OCI-LY7 (cell line): ENCODE results near the gene TFB1M. TPM values are rescaled to one million over a fixed set of nuclear protein-coding genes. Genes with fewer than 3 reads are reported as not detected.

ENCODE experiments used
- BruUV-seq: library from RNA; stranded (reverse); fragments of 400-500 nt; replicated peaks from 2 replicates; lab custom pipeline; 2021; lab: Mats Ljungman, UMichigan
- CTCF ChIA-PET: fragments of 300-600 bp; sonication (Branson Sonifier 250); formaldehyde crosslinking; loops from one replicate; lab custom pipeline; 2022; ENCODE audit warnings: antibody characterized with exemption; ENCODE audit not compliant: unreplicated experiment; lab: Charles Lee
- POLR2A ChIA-PET: fragments of 300-600 bp; sonication (Branson Sonifier 250); formaldehyde crosslinking; loops from one replicate; lab custom pipeline; 2022; ENCODE audit warnings: antibody characterized with exemption; lab: Charles Lee
- DNase-seq: peaks from one replicate; pipeline ENCODE4 v3.0.0-alpha.2; 2015; ENCODE audit warnings: low spot score
- H2AFZ ChIP-seq: fragments of 200-600 bp; sonication (generic), shearing (Covaris generic); 2 replicates; pipeline ENCODE4 v1.6.1; 2014; ENCODE audit warnings: mild to moderate bottlenecking, antibody characterized with exemption, low read length, moderate library complexity
- H3K27ac ChIP-seq: fragments of 200-600 bp; sonication (generic); 2 replicates; pipeline ENCODE4 v1.5.1; 2014; ENCODE audit warnings: mixed run types, low read depth, mild to moderate bottlenecking, moderate library complexity, low read length, inconsistent platforms; ENCODE audit not compliant: poor library complexity, severe bottlenecking
- H3K36me3 ChIP-seq: fragments of 200-600 bp; sonication (generic); 2 replicates; pipeline ENCODE4 v1.6.1; 2014; ENCODE audit warnings: mild to moderate bottlenecking, antibody characterized with exemption, low read length, moderate library complexity, mixed read lengths; ENCODE audit not compliant: insufficient read depth
- H3K4me1 ChIP-seq: fragments of 200-600 bp; sonication (generic); 2 replicates; pipeline ENCODE4 v1.5.1; 2014; ENCODE audit warnings: mild to moderate bottlenecking, low read length; ENCODE audit not compliant: insufficient read depth, poor library complexity, severe bottlenecking
- H3K4me2 ChIP-seq: fragments of 200-600 bp; sonication (generic); 2 replicates; pipeline ENCODE4 v1.6.1; 2014; ENCODE audit warnings: mild to moderate bottlenecking, low read length
- H3K4me3 ChIP-seq: fragments of 200-600 bp; sonication (generic); 2 replicates; pipeline ENCODE4 v1.5.1; 2014; ENCODE audit warnings: mild to moderate bottlenecking, low read depth, low read length; ENCODE audit not compliant: poor library complexity, severe bottlenecking
- H3K79me2 ChIP-seq: fragments of 200-600 bp; sonication (generic); 2 replicates; pipeline ENCODE4 v1.6.1; 2016; ENCODE audit warnings: low read depth, mild to moderate bottlenecking, low read length, moderate library complexity, mixed read lengths; ENCODE audit not compliant: insufficient read depth
- H3K9me2 ChIP-seq: fragments of 200-600 bp; sonication (generic); 2 replicates; pipeline ENCODE4 v1.6.1; 2016; ENCODE audit warnings: mild to moderate bottlenecking, low read length, mixed read lengths; ENCODE audit not compliant: insufficient read depth
- H3K9me3 ChIP-seq: fragments of 200-600 bp; sonication (generic); 2 replicates; pipeline ENCODE4 v1.6.1; 2014; ENCODE audit warnings: mild to moderate bottlenecking, mixed run types, low read length, mixed read lengths
- H4K20me1 ChIP-seq: fragments of 200-600 bp; sonication (generic); 2 replicates; pipeline ENCODE4 v1.6.1; 2014; ENCODE audit warnings: mild to moderate bottlenecking, antibody characterized with exemption, low read length, moderate library complexity, mixed read lengths; ENCODE audit not compliant: insufficient read depth
- EZH2phosphoT487 ChIP-seq: fragments of 200-600 bp; sonication (generic); IDR thresholded peaks from 2 replicates; pipeline ENCODE4 v1.6.1; 2018; ENCODE audit warnings: low read depth, borderline replicate concordance, mild to moderate bottlenecking, mixed run types, antibody characterized with exemption, low read length, moderate library complexity, mixed read lengths
- intact Hi-C: fragments of 100-400 bp; cut with micrococcal nuclease; formaldehyde crosslinking; loops from one replicate; pipeline ENCODE4 v1.10.0; 2022; ENCODE audit not compliant: unreplicated experiment
- total RNA-seq, 2 experiments: library from RNA; depleted of rRNA in 1 of 2; stranded (reverse); fragments of >200 nt in 1 of 2; shearing (Covaris generic) in 1 of 2; gene quantifications; 2 replicates each; pipeline ENCODE4 v1.2.3, GENCODE V29; 2014 to 2022
- TF ChIP-seq, protein P1 (sequence below): fragments of 200-600 bp; sonication (generic); conservative IDR thresholded peaks from 2 replicates; pipeline ENCODE4 v1.5.1; 2014; ENCODE audit warnings: mild to moderate bottlenecking, antibody characterized with exemption, low read length, moderate library complexity, mixed read lengths

The TFB1M gene
- total RNA-seq, 2 experiments from 2014 or later: 34.8 to 62.8 TPM

DNA sequence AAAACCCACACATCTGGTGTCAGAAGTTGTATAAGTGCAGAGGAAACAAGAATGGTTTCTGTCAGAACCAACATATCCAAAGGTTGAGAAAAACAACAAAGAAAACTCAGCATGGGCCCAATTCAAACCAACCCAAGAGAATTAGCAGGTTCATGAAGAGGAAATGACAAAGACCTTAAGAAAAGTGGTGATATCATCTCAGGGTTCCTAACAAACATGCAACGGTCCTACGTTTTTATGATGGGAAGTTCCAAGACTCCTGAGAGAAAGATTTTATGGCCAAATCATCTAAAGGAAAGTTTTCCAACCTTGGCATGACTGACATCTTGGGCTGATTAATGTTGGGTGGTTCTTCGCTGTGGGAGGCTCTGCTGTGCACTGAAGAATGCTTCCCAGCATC lies 23.0 kb downstream of the TFB1M start:
- H3K27ac ChIP-seq: no peak overlapping the region
- no TSS peak for BruUV-seq
- no peaks in the 10 kb centered on the region for H3K79me2 ChIP-seq
- POLR2A ChIA-PET: interaction anchor here (1.1 to 1.9 kb wide), 4 partner anchors 13 to 58 kb away, joined by 3 to 6 read pairs (median 4); no protein-coding TSS in a partner anchor
- H3K4me3 ChIP-seq: no peak overlapping the region
- H4K20me1 ChIP-seq: no peaks in the 10 kb centered on the region
- no peak overlapping the region for H2AFZ ChIP-seq
- H3K4me1 ChIP-seq: no peaks in the 10 kb centered on the region
- DNase-seq: no peak
- no peaks in the 10 kb centered on the region for H3K9me3 ChIP-seq
- CTCF ChIA-PET: no interaction called here
- H3K9me2 ChIP-seq: no peaks in the 10 kb centered on the region
- H3K4me2 ChIP-seq: no peak overlapping the region
- TF ChIP-seq, protein P1, sequence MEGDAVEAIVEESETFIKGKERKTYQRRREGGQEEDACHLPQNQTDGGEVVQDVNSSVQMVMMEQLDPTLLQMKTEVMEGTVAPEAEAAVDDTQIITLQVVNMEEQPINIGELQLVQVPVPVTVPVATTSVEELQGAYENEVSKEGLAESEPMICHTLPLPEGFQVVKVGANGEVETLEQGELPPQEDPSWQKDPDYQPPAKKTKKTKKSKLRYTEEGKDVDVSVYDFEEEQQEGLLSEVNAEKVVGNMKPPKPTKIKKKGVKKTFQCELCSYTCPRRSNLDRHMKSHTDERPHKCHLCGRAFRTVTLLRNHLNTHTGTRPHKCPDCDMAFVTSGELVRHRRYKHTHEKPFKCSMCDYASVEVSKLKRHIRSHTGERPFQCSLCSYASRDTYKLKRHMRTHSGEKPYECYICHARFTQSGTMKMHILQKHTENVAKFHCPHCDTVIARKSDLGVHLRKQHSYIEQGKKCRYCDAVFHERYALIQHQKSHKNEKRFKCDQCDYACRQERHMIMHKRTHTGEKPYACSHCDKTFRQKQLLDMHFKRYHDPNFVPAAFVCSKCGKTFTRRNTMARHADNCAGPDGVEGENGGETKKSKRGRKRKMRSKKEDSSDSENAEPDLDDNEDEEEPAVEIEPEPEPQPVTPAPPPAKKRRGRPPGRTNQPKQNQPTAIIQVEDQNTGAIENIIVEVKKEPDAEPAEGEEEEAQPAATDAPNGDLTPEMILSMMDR: no peak
- TF ChIP-seq EZH2phosphoT487: no peak
- peaks cover 92% of the 10 kb centered on the region for H3K36me3 ChIP-seq
- intact Hi-C loops: no loop called here

DNA sequence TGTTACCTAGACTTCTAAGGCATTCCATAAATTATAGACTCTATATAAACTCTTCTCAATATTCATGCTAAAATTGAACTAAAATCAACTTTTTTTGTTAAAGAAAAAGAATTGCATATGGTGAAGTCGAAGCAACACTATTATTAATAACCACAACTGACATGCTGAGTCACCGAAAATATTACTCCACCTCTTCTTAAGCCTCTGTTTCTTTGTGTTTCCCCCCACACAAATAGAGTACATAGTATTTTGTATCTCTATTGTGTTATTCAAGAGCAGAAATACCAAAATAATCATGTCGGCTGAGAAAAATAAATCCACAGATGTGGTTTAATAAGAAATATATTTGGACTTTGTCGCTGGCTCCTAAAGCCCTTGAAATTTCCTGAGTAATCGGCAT lies 23.8 kb downstream of the TFB1M start:
- H3K36me3 ChIP-seq: peaks cover 88% of the 10 kb centered on the region
- TF ChIP-seq, protein P1: no peak
- no peak for TF ChIP-seq EZH2phosphoT487
- H3K79me2 ChIP-seq: no peaks in the 10 kb centered on the region
- ChIA-PET CTCF (no interaction called here), POLR2A (no interaction called here)
- H3K9me2 ChIP-seq: no peaks in the 10 kb centered on the region
- DNase-seq: no peak
- BruUV-seq: no TSS peak
- H3K4me2 ChIP-seq: no peak overlapping the region
- H3K9me3 ChIP-seq: no peaks in the 10 kb centered on the region
- no peak overlapping the region for H2AFZ ChIP-seq
- H3K27ac ChIP-seq: no peak overlapping the region
- no peaks in the 10 kb centered on the region for H3K4me1 ChIP-seq
- H4K20me1 ChIP-seq: no peaks in the 10 kb centered on the region
- H3K4me3 ChIP-seq: no peak overlapping the region
- intact Hi-C loops: no loop called here

DNA sequence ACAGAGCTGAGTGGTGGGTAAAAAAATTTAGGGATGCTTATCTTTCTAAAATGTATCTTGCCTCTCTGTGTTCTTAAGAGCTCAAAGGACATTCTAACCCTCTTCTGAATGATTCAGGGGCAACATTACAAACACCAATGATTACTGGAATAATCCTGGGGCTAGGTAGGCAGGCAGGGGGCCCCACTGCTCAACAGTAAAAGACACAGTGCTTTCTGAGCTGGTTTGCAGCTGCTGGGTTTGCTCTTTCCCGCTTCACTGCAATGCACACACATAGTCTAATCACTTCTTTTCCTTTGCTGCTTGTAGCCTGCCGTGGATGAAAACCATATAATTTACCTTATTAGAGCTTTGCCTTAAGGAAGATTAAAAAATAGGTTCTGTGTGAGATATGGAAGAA lies 26.5 kb downstream of the TFB1M start:
- H3K79me2 ChIP-seq: no peaks in the 10 kb centered on the region
- no peak overlapping the region for H3K4me2 ChIP-seq
- no peak overlapping the region for H2AFZ ChIP-seq
- no TSS peak for BruUV-seq
- H3K36me3 ChIP-seq: peaks cover 89% of the 10 kb centered on the region
- no peaks in the 10 kb centered on the region for H3K4me1 ChIP-seq
- H3K4me3 ChIP-seq: no peak overlapping the region
- no peaks in the 10 kb centered on the region for H3K9me2 ChIP-seq
- POLR2A ChIA-PET: interaction anchor here (0.6 to 3.4 kb wide), 6 partner anchors 10 to 26 kb away, joined by 3 to 18 read pairs (median 6); partner anchors contain the start of gene TFB1M
- CTCF ChIA-PET: no interaction called here
- no peak overlapping the region for H3K27ac ChIP-seq
- no peak for DNase-seq
- H3K9me3 ChIP-seq: no peaks in the 10 kb centered on the region
- intact Hi-C loops: no loop called here
- TF ChIP-seq, protein P1: no peak
- TF ChIP-seq EZH2phosphoT487: no peak
- peaks cover 3% of the 10 kb centered on the region; the same call in 1 of the 2 replicates for H4K20me1 ChIP-seq
